COLO668 (cell line): Measurements from ENCODE around the gene CCDC167.
A peak's percentile ranks its signal among the peaks of the same experiment; 100 is the strongest.
"Not testable (repeated sequence)": the region's sequence is repeated elsewhere in the genome, so short reads cannot be mapped to it uniquely, and the experiment has no call there.

Experiments
- DNase-seq: peaks from one replicate; lab custom pipeline; 2025; ENCODE audit not compliant: unreplicated experiment; lab: John Stamatoyannopoulos, UW

CCDC167 gene

GRCh38 chr6:37474316-37474715, 25.4 kb downstream of the CCDC167 start:
- DNase-seq = no peak

- DNase-seq = no peak
These were observed 26.2 kb downstream of the CCDC167 start for GRCh38 chr6:37473364-37474095.

GRCh38 chr6:37467718-37468117, 32.0 kb downstream of the CCDC167 start:
- no peak for DNase-seq

- no peak for DNase-seq
These were observed 36.6 kb downstream of the CCDC167 start for GRCh38 chr6:37463110-37463509.

- DNase-seq = no peak
These were observed 38.9 kb downstream of the CCDC167 start for GRCh38 chr6:37460805-37461204.

- DNase-seq = no peak
These were observed 39.5 kb downstream of the CCDC167 start for GRCh38 chr6:37459981-37460800.

- no peak for DNase-seq
These were observed 42.7 kb downstream of the CCDC167 start for GRCh38 chr6:37456816-37457560.

- DNase-seq = no peak
These were observed 43.6 kb downstream of the CCDC167 start for GRCh38 chr6:37456126-37456525.

- DNase-seq = no peak
These were observed 45.1 kb downstream of the CCDC167 start for GRCh38 chr6:37454420-37455140.

- no peak for DNase-seq
These were observed 47.2 kb downstream of the CCDC167 start for GRCh38 chr6:37452522-37452921.

GRCh38 chr6:37451441-37452193, 48.1 kb downstream of the CCDC167 start:
- DNase-seq = no peak

- DNase-seq = no peak
These were observed 49.7 kb downstream of the CCDC167 start for GRCh38 chr6:37449984-37450383.

- DNase-seq = not testable (repeated sequence)
These were observed 56.5 kb downstream of the CCDC167 start for GRCh38 chr6:37443216-37443542.

- DNase-seq = no peak
These were observed 57.1 kb downstream of the CCDC167 start for GRCh38 chr6:37442416-37443215.

- no peak for DNase-seq
These were observed 58.0 kb downstream of the CCDC167 start for GRCh38 chr6:37441651-37442050.

GRCh38 chr6:37438930-37439329, 60.8 kb downstream of the CCDC167 start:
- DNase-seq = no peak

- DNase-seq = no peak
These were observed 63.9 kb downstream of the CCDC167 start for GRCh38 chr6:37435816-37436215.

- DNase-seq = no peak
These were observed 64.3 kb downstream of the CCDC167 start for GRCh38 chr6:37435373-37435772.

- peak; percentile 6 for DNase-seq
These were observed 65.9 kb downstream of the CCDC167 start for GRCh38 chr6:37433657-37434271.
